MG63 (cell line): ENCODE results near the gene LMF1. TPM values are rescaled to one million over a fixed set of nuclear protein-coding genes. Genes with fewer than 3 reads are reported as not detected.

Experiments
- DNase-seq: peaks from one replicate; pipeline ENCODE4 v3.0.0-alpha.2; 2020
- H3K27me3 ChIP-seq: fragments of 250-450 bp; sonication (Bioruptor Pico); 2 replicates; pipeline ENCODE4 v1.5.1; 2020; ENCODE audit warnings: mild to moderate bottlenecking, moderate library complexity
- H3K36me3 ChIP-seq: fragments of 250-450 bp; sonication (Bioruptor Pico); 2 replicates; pipeline ENCODE4 v1.5.1; 2020; ENCODE audit warnings: mild to moderate bottlenecking, moderate library complexity
- H3K4me3 ChIP-seq: fragments of 250-450 bp; sonication (Bioruptor Pico); 2 replicates; pipeline ENCODE4 v1.5.1; 2020; ENCODE audit warnings: mild to moderate bottlenecking, moderate library complexity
- H3K9me3 ChIP-seq: fragments of 250-450 bp; sonication (Bioruptor Pico); 2 replicates; pipeline ENCODE4 v1.5.1; 2020; ENCODE audit warnings: mild to moderate bottlenecking, moderate library complexity
- total RNA-seq: library from RNA; depleted of rRNA; stranded (reverse); fragments of >200 nt; shearing (Covaris generic); gene quantifications from 2 replicates; pipeline ENCODE4 v1.2.3, GENCODE V29; 2014; ENCODE audit warnings: low replicate concordance

Gene LMF1
- total RNA-seq, 1 experiment from 2014 or later = 11.1 TPM

DNA sequence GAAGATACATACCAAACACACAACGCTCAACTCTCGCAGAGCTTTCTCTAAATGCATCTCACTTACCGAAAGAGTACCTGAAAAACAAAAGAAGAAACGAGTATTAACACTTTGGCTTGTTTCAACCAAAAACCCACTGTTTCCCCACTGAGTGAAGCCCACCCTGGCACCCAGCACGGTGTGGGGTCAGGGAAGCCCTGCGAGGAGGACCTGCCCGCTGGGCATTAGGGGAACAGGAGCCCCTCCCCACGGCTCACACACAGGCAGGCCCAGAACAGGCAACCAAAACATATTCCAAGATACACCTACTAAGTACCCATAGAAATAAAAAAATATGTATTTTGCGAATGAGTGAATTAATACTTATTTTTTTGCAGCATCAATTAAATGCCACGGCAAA lies 36.6 kb downstream of the LMF1 start:
- DNase-seq = no peak
- H3K4me3 ChIP-seq = no peak overlapping the region
- no peaks in the 10 kb centered on the region for H3K36me3 ChIP-seq

DNA sequence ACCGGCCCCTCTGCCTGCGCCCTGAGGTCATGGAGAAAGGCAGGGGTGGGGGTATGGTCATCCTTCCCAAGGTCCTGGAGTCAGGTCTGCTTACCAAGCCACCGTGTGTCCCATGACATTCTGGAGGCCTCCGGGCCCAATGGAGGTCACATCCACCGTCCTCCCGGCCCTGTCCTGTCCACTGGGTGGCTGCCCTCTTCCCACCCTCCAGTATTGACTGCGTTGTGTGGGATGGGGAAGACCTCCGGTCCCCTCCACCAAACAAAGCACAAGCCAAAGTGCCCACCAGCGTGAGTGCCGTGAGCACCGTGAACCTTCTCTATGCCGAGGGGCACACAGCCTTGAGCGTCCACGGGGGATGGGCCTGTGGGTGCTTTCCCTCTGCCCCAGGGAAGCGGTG lies 37.2 kb downstream of the LMF1 start:
- Histone ChIP-seq H3K36me3 (no peaks in the 10 kb centered on the region), H3K9me3 (no peaks in the 10 kb centered on the region), H3K27me3 (no peaks in the 10 kb centered on the region), H3K4me3 (no peak overlapping the region)
- no peak for DNase-seq

More for the DNA sequence above, 36.6 kb downstream of the LMF1 start:
- Histone ChIP-seq H3K9me3 (no peaks in the 10 kb centered on the region), H3K27me3 (no peaks in the 10 kb centered on the region)

DNA sequence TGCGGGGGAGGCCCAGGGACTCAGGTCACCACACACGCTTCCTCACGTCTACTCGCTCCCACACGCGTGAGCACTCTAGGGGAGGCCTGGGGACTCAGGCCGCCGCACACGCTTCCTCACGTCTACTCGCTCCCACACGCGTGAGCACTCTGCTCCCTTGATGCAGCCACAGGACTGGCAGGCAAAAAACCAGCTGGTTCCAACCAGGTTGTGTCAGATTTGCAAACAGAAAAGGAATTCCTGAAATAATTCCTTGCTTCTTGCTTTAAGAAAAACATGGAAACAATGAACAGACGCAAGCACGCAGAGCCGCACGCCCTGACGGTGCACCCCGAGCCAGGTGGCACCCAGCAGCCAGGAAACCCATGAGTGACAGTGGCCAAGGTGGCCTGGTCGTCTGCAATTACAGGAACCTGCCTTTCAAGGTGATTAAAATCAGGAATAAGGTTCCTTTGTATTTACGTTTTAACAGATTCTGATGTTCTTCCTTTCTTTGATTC lies 37.9 kb downstream of the LMF1 start:
- H3K4me3 ChIP-seq = no peak overlapping the region
- H3K27me3 ChIP-seq = no peaks in the 10 kb centered on the region
- no peaks in the 10 kb centered on the region for H3K9me3 ChIP-seq
- no peak for DNase-seq
- no peaks in the 10 kb centered on the region for H3K36me3 ChIP-seq

DNA sequence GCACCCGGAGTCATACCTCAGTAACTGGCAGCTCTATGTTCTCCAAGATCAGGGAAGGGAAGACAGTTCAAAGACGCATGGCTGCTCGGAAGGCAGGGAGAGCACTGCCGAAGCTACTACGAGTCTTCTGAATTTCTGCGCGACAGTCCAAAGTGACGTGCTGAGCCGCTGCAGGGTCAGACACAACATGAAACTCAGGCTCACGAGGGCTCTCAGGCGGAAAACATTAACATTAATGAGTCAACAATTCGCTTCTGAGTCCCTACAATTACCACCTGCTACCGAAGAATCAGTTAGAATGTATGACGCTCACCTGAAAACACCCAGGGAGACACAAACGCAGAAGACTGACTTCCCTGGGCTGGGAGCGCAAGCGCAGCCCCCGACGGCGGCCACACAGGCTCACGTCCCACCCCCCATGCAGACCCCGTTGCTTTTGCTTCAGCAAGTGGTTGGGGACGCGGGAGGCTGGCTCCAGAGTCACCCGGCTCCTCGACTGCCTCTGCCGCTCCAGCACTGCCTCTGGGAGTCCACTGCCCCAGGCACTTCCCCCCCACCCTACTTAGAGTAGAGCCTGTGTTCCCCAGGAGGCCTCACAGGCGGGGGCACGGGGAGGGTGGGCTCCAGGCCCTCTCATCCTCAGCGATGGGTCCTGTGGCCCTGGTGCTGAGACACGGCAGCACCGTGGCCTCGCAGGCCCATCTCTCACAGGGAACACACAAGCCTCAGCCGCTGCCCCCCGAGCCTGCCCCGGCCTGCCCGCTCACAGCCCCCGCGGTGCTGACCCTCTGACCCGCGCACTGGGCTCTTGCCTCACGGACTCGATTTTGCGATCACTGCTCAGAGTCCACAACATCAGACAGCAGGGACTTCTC lies 38.9 kb downstream of the LMF1 start:
- Histone ChIP-seq H3K36me3 (no peaks in the 10 kb centered on the region), H3K27me3 (no peaks in the 10 kb centered on the region), H3K4me3 (no peak overlapping the region), H3K9me3 (no peaks in the 10 kb centered on the region)
- no peak for DNase-seq

DNA sequence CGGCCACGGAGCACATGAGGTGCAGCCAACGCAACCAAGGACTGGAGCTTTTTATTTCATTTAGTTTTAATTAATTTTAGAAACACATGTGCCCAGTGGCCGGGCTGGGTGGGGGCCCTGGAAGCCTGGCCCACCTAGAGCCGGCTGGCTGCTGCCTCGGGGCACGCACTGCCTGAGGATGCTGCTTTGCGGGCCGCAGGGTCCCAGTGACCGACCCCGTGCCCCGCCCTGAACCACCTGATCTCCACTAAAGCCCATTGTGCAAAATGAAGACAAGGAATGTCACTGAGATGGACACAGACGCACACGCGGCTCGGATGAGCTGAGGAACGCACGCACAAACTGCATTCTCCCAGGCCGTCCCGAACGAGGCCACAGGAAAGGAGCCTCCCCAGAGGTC lies 39.6 kb downstream of the LMF1 start:
- no peaks in the 10 kb centered on the region for H3K36me3 ChIP-seq
- no peaks in the 10 kb centered on the region for H3K9me3 ChIP-seq
- H3K27me3 ChIP-seq = no peaks in the 10 kb centered on the region
- no peak overlapping the region for H3K4me3 ChIP-seq
- no peak for DNase-seq

DNA sequence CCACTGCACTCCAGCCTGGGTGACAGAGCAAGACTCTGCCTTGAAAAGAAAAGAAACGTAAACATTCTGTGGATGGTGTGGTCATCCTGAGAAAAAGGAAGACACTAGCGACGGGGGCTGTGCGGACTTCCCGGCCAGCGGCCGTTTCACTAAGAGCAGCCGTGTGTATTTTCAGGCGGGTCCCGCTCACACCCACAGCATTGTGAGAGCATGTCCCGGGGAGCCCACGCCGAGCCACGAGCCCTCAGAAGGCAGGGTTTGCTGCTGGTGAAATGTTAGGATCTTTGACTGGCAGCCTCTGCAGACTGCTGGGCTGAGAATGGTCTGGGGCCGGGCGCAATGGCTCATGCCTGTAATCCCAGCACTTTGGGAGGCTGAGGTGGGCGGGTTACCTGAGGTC lies 40.3 kb downstream of the LMF1 start:
- no peaks in the 10 kb centered on the region for H3K27me3 ChIP-seq
- DNase-seq = no peak
- no peaks in the 10 kb centered on the region for H3K36me3 ChIP-seq
- no peak overlapping the region for H3K4me3 ChIP-seq
- H3K9me3 ChIP-seq = no peaks in the 10 kb centered on the region

DNA sequence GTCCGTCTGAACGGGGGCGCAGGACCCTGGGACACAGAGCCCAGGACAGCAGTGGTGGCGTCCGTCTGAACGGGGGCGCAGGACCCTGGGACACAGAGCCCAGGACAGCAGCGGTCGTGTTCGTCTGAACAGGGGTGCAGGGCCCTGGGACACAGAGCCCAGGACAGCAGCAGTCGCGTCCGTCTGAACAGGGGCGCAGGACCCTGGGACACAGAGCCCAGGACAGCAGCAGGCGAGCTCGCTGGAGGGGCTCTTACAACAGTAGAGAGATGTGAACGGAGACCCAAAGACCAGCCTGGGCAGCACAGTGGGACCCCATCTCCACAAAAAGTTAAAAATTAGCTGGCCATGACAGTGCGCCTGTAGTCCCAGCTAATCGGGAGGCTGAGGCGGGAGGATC lies 40.7 kb downstream of the LMF1 start:
- Histone ChIP-seq H3K27me3 (no peaks in the 10 kb centered on the region), H3K4me3 (no peak overlapping the region), H3K9me3 (no peaks in the 10 kb centered on the region), H3K36me3 (no peaks in the 10 kb centered on the region)
- no peak for DNase-seq

DNA sequence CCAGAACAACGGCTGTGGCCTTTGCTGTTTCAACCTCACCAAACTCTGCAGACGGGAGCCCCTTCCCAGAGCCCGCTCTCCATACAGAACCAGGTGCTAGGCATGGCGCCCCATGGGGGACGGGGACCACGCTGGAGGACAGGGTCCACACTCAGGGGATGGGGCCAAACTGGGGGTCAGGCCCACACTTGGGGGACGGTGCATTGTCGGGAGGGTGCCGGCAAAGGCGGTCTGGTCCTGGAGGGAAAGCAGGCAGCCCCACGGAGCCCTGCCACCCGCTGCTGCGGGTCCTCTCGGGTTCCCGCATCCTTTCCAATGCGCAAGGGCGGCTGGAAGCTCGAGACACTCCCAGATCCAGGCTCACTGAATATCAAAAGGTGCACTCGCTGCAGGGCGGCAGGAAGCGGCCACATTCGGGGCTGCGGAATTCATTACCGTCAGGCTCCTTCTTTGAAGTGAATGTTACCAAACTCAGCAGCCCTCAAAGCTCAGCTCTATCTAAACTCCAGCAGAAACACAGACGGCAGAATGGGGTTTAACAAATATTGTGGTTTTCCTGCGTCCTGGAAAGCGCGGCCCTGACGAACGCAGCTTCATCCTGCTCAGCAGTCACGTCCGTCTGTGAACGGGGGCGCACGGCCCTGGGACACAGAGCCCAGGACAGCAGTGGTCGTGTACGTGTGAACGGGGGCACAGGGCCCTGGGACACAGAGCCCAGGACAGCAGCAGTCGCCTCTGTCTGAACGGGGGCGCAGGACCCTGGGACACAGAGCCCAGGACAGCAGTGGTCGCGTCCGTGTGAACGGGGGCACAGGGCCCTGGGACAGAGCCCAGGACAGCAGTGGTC lies 41.3 kb downstream of the LMF1 start:
- no peaks in the 10 kb centered on the region for H3K27me3 ChIP-seq
- DNase-seq = no peak
- H3K36me3 ChIP-seq = no peaks in the 10 kb centered on the region
- H3K9me3 ChIP-seq = no peaks in the 10 kb centered on the region
- no peak overlapping the region for H3K4me3 ChIP-seq

DNA sequence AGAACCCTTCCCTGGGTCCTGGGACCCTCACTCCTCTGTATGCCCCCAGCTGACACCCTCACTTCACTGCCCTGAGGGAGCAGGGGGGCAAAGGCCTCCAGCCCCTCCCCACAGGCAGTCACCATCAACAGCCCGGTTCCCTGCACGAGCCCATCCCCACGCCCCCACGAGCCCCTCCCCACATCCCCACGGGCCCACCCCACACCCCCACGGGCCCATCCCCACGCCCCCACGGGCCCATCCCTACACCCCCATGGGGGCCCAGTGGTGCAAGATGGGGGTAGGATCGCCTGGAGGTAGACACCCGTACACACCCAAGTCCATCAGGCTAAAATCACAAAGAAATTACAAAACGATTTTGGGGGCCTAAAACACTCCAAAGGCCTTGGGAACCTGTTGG lies 42.3 kb downstream of the LMF1 start:
- Histone ChIP-seq H3K9me3 (peaks cover 2% of the 10 kb centered on the region; the same call in 1 of the 2 replicates), H3K27me3 (no peaks in the 10 kb centered on the region), H3K36me3 (no peaks in the 10 kb centered on the region), H3K4me3 (no peak overlapping the region)
- DNase-seq = no peak

DNA sequence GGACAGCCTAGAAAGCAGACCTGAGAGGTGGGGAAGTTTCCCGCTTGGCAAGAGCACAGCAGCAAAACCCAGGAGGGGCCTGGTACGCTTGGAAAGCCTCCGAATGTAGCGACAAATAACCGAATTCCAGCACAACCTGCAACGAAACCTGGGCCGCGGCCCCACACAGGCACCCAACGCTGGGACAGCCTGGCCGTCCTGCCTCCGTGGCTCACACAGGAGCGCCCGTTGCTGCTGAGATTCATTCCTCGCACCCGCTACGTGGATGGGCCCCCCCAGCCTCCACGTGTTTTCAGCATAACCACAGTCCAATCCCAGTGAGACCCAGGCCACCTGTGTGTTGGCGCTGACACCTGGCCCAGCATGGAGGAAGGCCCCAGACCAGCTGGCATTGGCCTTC lies 42.9 kb downstream of the LMF1 start:
- DNase-seq = no peak
- Histone ChIP-seq H3K9me3 (peaks cover 7% of the 10 kb centered on the region; the same call in 1 of the 2 replicates), H3K4me3 (no peak overlapping the region), H3K36me3 (no peaks in the 10 kb centered on the region), H3K27me3 (no peaks in the 10 kb centered on the region)

DNA sequence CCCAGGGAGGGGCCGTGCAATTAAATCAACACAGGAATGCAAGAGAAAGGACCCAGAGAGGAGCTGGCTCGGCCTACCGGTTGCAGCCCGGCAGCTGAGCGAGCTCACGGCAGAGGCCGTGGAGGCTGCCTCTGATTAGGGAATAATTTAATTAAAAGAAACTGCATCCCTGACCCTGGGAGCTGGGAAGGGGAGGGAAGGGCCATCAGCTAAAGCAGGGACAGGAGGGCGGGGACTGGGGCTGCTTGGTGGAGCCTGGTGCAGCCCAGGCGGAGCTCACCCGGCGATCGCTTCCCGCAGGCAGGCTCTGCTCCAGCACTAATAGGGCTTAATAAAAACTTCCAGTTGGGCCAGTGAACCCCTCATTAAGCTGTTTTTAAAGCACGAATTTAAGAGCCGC lies 43.4 kb downstream of the LMF1 start:
- no peak for DNase-seq
- Histone ChIP-seq H3K9me3 (peaks cover 7% of the 10 kb centered on the region; the same call in 1 of the 2 replicates), H3K27me3 (no peaks in the 10 kb centered on the region), H3K36me3 (no peaks in the 10 kb centered on the region), H3K4me3 (no peak overlapping the region)

DNA sequence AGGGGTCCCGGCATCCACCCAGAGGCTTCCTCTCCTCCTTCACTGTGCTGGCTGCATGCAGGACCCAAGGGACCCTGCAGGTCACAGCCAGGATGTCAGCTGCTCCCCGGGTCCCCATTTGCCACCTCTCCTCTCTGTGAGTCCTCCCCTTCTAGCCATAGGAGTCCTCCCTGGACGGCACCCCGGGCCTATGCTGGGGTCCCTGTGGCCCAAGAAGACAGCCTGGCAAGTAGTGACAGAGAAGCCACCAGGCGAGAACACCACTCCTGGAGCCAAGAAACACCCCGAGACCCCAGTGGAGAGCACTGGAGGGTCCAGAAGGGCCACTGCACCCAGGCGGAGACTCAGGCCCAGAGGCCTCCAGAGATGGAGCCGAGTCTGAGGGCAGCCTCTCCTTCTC lies 44.1 kb downstream of the LMF1 start:
- Histone ChIP-seq H3K4me3 (no peak overlapping the region), H3K36me3 (no peaks in the 10 kb centered on the region), H3K9me3 (peaks cover 7% of the 10 kb centered on the region; the same call in 1 of the 2 replicates), H3K27me3 (no peaks in the 10 kb centered on the region)
- DNase-seq = no peak

DNA sequence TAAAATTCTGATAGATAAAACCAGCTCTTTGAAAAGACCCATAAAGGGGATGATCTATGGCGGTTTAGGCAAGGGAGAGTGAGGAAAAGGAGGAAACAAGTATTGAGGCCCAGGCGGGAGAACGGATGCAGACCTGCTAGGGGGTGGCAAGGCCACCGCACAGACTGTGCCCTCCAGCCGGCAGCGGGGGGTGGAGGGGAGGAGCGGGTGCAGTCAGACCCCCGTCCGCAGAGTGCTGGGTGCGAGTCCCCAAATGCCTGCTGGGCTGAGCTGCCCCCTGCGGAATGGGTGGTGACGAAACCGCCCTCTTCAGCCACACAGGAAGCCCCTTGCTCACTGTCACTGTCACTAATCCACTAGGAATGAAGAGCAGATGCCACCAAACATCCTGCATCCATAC lies 46.0 kb downstream of the LMF1 start:
- Histone ChIP-seq H3K9me3 (peaks cover 7% of the 10 kb centered on the region; the same call in 1 of the 2 replicates), H3K27me3 (no peaks in the 10 kb centered on the region), H3K4me3 (no peak overlapping the region), H3K36me3 (no peaks in the 10 kb centered on the region)
- no peak for DNase-seq

DNA sequence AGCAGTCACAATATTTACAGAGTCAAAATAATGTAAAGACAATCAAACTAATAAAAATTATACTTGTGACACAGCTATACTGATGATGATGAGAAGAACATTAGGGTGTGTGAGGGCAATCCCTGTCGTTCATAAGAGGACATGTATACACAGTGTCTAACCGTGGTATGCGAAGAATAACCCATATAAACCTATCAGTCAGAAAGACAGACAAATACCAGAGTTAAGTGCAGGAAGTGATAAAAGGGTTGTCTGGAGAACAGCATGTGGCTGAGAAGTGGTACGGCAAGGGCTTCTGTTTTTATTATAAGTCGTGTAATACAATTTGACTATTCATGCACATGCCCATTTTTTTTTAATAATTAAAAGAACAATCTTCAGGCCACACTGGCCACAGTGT lies 46.7 kb downstream of the LMF1 start:
- no peak for DNase-seq
- no peak overlapping the region for H3K4me3 ChIP-seq

DNA sequence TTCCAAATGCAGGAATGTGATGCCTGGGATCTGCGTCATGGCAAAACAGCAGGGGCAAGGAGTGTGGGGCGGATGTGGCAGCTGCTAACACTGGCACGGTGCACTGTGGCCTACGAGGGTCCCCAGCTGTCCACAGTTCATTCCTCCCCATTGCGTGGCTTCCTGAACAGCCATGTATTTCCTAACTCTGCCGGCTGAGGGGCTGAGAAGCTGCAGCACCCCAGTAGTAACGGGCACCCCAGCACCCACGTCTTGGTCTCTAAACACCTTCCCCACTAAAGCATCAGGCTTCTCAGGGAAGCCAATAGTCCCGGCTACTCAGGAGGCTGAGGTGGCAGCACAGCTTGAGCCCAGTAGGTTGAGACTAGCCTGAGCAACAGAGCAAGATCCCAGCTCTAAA lies 47.6 kb downstream of the LMF1 start:
- Histone ChIP-seq H3K27me3 (no peaks in the 10 kb centered on the region), H3K9me3 (peaks cover 7% of the 10 kb centered on the region; the same call in 1 of the 2 replicates), H3K4me3 (no peak overlapping the region), H3K36me3 (no peaks in the 10 kb centered on the region)
- DNase-seq = no peak

More for the DNA sequence above, 46.7 kb downstream of the LMF1 start:
- Histone ChIP-seq H3K36me3 (no peaks in the 10 kb centered on the region), H3K9me3 (peaks cover 7% of the 10 kb centered on the region; the same call in 1 of the 2 replicates), H3K27me3 (no peaks in the 10 kb centered on the region)

DNA sequence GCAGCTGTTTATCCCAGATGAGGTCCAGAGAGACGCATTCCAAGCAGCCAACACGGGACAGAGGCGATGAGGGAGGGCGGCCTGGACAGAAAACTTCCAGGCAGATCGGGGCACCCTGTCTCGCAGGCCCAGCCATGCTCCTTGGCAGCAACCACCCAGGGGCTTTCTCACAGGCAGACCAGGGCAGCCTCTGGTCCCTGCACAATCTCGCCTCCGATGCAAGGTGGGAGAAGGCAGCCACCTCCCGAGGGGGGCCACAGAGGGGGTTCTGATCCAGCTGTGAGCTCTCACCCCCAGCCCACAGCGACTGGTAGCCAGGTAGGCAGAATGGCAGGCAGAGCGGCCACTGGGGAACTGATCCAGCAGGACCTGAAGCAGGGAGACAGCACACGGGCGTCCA lies 48.7 kb downstream of the LMF1 start:
- Histone ChIP-seq H3K9me3 (peaks cover 7% of the 10 kb centered on the region; the same call in 1 of the 2 replicates), H3K27me3 (no peaks in the 10 kb centered on the region), H3K4me3 (no peak overlapping the region), H3K36me3 (no peaks in the 10 kb centered on the region)
- DNase-seq = no peak

DNA sequence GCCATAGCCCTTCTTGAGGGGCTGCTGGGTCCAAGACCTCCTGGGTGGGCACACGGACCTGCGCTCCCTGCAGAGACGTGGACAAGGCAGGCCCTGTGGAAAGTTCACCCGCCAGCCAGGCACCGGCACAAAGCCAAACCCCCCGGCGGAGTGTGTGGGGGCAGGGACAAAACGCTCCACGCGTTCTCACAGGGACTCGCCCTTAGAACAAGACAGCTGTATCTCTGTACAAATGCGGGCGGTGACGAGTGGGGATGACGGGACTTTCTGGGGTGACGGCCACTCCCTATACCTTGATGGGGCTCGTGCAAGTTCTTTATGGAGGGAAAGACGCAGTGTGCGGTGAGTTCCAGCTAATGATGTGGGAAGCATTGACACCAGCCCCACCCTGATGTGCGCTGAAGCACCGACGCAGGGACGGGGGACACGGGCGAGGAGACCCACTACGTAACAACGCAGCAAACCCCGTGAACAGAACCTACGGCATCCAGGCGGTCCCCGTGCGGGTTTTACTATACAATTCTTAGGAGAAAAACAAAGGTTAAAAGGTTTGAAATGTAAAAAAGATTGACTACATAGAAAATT lies 49.4 kb downstream of the LMF1 start:
- Histone ChIP-seq H3K4me3 (no peak overlapping the region), H3K36me3 (no peaks in the 10 kb centered on the region), H3K27me3 (no peaks in the 10 kb centered on the region), H3K9me3 (peaks cover 7% of the 10 kb centered on the region; the same call in 1 of the 2 replicates)
- no peak for DNase-seq
